Trophoblast cell (in vitro differentiated cells and primary cell): ENCODE results near the gene PPP1R11.

Experiments used
- DNase-seq, 2 donors: peaks; one replicate each; pipeline ENCODE4 v3.0.0-alpha.2; 2016
- H2AFZ ChIP-seq: 2 replicates; pipeline ENCODE4 v1.6.1; 2013; ENCODE audit warnings: low read length, moderate library complexity, mild to moderate bottlenecking; ENCODE audit not compliant: insufficient read depth, poor library complexity
- H2AK5ac ChIP-seq: 2 replicates; pipeline ENCODE4 v1.6.1; 2013; ENCODE audit warnings: mild to moderate bottlenecking, low read length
- H2BK120ac ChIP-seq: 2 replicates; pipeline ENCODE4 v1.6.1; 2013; ENCODE audit warnings: low read length, mild to moderate bottlenecking, moderate library complexity; ENCODE audit not compliant: insufficient read depth, poor library complexity
- H2BK12ac ChIP-seq: 2 replicates; pipeline ENCODE4 v1.6.1; 2013; ENCODE audit warnings: mild to moderate bottlenecking, low read length, moderate library complexity
- H2BK5ac ChIP-seq: 2 replicates; pipeline ENCODE4 v1.6.1; 2013; ENCODE audit warnings: low read length, low read depth, moderate library complexity, mild to moderate bottlenecking; ENCODE audit not compliant: poor library complexity
- H3K14ac ChIP-seq: 2 replicates; pipeline ENCODE4 v1.6.1; 2013; ENCODE audit warnings: mild to moderate bottlenecking, low read length
- H3K18ac ChIP-seq: 2 replicates; pipeline ENCODE4 v1.6.1; 2013; ENCODE audit warnings: mild to moderate bottlenecking, low read length
- H3K23ac ChIP-seq: 2 replicates; pipeline ENCODE4 v1.6.1; 2013; ENCODE audit warnings: low read length
- H3K27ac ChIP-seq: 2 replicates; pipeline ENCODE4 v1.5.1; 2013; ENCODE audit warnings: low read depth, mild to moderate bottlenecking, inconsistent platforms, low read length, moderate library complexity
- H3K27me3 ChIP-seq: 2 replicates; pipeline ENCODE4 v1.6.1; 2013; ENCODE audit warnings: inconsistent platforms, mild to moderate bottlenecking, low read length, moderate library complexity; ENCODE audit not compliant: insufficient read depth
- H3K36me3 ChIP-seq, 2 experiments: 1 replicate in 1 of 2; 2 replicates in 1 of 2; pipeline ENCODE4 v1.6.1; 2013; ENCODE audit warnings: low read length in 2 of 2, mild to moderate bottlenecking in 2 of 2, moderate library complexity in 1 of 2; ENCODE audit not compliant: insufficient read depth in 2 of 2, control insufficient read depth in 1 of 2
- H3K4ac ChIP-seq: 2 replicates; pipeline ENCODE4 v1.6.1; 2013; ENCODE audit warnings: low read depth, mild to moderate bottlenecking, low read length, moderate library complexity
- H3K4me1 ChIP-seq, 2 experiments: 1 replicate in 1 of 2; 2 replicates in 1 of 2; pipeline ENCODE4 v1.6.1; 2013; ENCODE audit warnings: low read length in 2 of 2, mild to moderate bottlenecking in 2 of 2, moderate library complexity in 1 of 2; ENCODE audit not compliant: insufficient read depth in 2 of 2, control insufficient read depth in 1 of 2
- H3K4me2 ChIP-seq: 2 replicates; pipeline ENCODE4 v1.6.1; 2013; ENCODE audit warnings: inconsistent platforms, mild to moderate bottlenecking, low read length, moderate library complexity
- H3K4me3 ChIP-seq: 2 replicates; pipeline ENCODE4 v1.5.1; 2013; ENCODE audit warnings: mild to moderate bottlenecking, low read depth, low read length, inconsistent platforms
- H3K79me1 ChIP-seq: one replicate; pipeline ENCODE4 v1.6.1; 2013; ENCODE audit warnings: low read length
- H3K79me2 ChIP-seq: 2 replicates; pipeline ENCODE4 v1.6.1; 2013; ENCODE audit warnings: low read length, mild to moderate bottlenecking; ENCODE audit not compliant: control insufficient read depth, insufficient read depth, poor library complexity
- H3K9ac ChIP-seq: 2 replicates; pipeline ENCODE4 v1.6.1; 2013; ENCODE audit warnings: mild to moderate bottlenecking, low read length
- H3K9me3 ChIP-seq: 2 replicates; pipeline ENCODE4 v1.6.1; 2013; ENCODE audit warnings: low read depth, mild to moderate bottlenecking, control low read depth, inconsistent platforms, low read length; ENCODE audit not compliant: insufficient read depth
- H4K12ac ChIP-seq: 2 replicates; pipeline ENCODE4 v1.6.1; 2013; ENCODE audit warnings: low read depth, mild to moderate bottlenecking, low read length, moderate library complexity
- H4K8ac ChIP-seq: 2 replicates; pipeline ENCODE4 v1.6.1; 2013; ENCODE audit warnings: low read depth, mild to moderate bottlenecking, low read length, moderate library complexity
- H4K91ac ChIP-seq: one replicate; pipeline ENCODE4 v1.6.1; 2013; ENCODE audit warnings: low read depth, mild to moderate bottlenecking, low read length, moderate library complexity
- WGBS: extraction: QIAGEN DNeasy Blood & Tissue Kit; methylation state at CpG from one replicate; pipeline ENCODE4 v1.1.7; 2013; ENCODE audit warnings: missing lambda C conversion rate; ENCODE audit not compliant: insufficient read length, insufficient coverage; ENCODE audit errors: extremely low coverage; 5-methylcytosine and 5-hydroxymethylcytosine counted together

PPP1R11 gene

DNA sequence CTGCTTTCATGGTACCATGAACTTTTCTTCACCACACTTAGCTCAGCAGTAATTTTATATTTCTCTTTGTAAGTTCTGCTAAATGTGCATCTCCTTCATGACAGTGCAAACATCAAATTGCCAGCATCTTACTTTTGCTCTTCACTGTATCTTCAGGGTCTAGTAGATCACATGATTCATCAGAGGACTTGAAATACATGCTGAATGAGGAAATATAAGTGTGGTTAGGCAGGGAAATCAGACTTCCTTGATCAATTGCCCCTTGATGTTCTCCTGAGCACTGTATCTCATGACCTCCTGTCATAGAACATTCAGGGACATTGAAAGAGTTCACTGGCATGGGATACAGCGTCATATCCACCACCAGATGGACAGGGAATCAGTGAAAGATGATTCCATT, 31.2 kb upstream of the PPP1R11 start:
- no peaks in the 10 kb centered on the region for H3K4me1 ChIP-seq
- no peak overlapping the region for H4K8ac ChIP-seq
- H3K14ac ChIP-seq, result no peak overlapping the region
- H3K4me2 ChIP-seq, result no peak overlapping the region
- no peak for DNase-seq
- no peak overlapping the region for H3K18ac ChIP-seq
- H4K12ac ChIP-seq, result no peak overlapping the region
- no CpG with 5 or more reads among the region's 1 CpG for WGBS
- no peak overlapping the region for H2BK120ac ChIP-seq
- H3K4me3 ChIP-seq, result no peak overlapping the region
- no peaks in the 10 kb centered on the region for H3K36me3 ChIP-seq
- no peaks in the 10 kb centered on the region for H3K27me3 ChIP-seq
- H3K9ac ChIP-seq, result no peak overlapping the region
- H3K9me3 ChIP-seq, result no peaks in the 10 kb centered on the region
- H2BK12ac ChIP-seq, result no peak overlapping the region
- H2BK5ac ChIP-seq, result no peak overlapping the region
- H3K79me2 ChIP-seq, result no peaks in the 10 kb centered on the region
- H4K91ac ChIP-seq, result no peak overlapping the region
- no peak overlapping the region for H3K4ac ChIP-seq
- no peak overlapping the region for H2AFZ ChIP-seq
- no peak overlapping the region for H3K27ac ChIP-seq
- no peak overlapping the region for H3K23ac ChIP-seq
- H2AK5ac ChIP-seq, result no peak overlapping the region
- H3K79me1 ChIP-seq, result no peaks in the 10 kb centered on the region

DNA sequence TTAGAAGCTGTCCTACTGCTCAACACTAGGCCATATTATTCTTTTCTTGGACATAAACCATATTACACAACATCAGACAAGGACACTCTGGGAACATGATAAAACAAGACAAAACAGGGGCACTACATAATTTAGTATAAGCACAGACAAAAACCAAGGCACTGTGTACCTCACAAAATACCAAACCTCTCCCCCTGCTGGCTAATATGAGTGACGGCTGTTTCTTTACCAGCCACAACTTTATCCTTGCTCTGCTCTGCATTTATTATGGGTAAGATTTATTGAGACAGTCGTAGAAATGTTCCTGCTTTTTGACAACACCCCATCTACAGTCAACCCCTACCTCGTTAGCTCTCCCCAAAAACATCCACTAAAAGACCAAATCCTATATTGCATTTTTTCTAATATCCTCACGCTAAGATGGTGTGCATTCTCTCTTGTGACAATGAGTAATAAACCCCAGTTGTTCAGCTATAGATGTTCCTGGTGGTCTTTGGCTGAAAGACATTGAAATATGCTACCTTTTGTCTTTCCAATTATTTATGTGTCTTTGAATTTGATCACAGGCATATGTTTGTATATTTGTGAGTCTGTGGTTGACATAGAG, 29.7 kb upstream of the PPP1R11 start:
- Histone ChIP-seq H3K4me3 (no peak overlapping the region), H4K8ac (no peak overlapping the region), H2BK12ac (no peak overlapping the region), H2AFZ (no peak overlapping the region), H3K18ac (no peak overlapping the region), H3K9me3 (no peaks in the 10 kb centered on the region), H3K4me1 (peaks cover 0 to 3% of the 10 kb centered on the region in 2 experiments), H2BK120ac (no peak overlapping the region), H2BK5ac (no peak overlapping the region), H3K79me1 (no peaks in the 10 kb centered on the region), H3K36me3 (no peaks in the 10 kb centered on the region), H4K12ac (no peak overlapping the region), H3K9ac (no peak overlapping the region), H3K23ac (no peak overlapping the region), H2AK5ac (no peak overlapping the region), H3K4me2 (no peak overlapping the region), H3K27me3 (no peaks in the 10 kb centered on the region), H3K79me2 (no peaks in the 10 kb centered on the region), H3K14ac (no peak overlapping the region), H4K91ac (no peak overlapping the region), H3K4ac (no peak overlapping the region), H3K27ac (no peak overlapping the region)
- DNase-seq, result peak in 1 of 2 donors; percentile 28
- no CpG with 5 or more reads among the region's 4 CpGs for WGBS

DNA sequence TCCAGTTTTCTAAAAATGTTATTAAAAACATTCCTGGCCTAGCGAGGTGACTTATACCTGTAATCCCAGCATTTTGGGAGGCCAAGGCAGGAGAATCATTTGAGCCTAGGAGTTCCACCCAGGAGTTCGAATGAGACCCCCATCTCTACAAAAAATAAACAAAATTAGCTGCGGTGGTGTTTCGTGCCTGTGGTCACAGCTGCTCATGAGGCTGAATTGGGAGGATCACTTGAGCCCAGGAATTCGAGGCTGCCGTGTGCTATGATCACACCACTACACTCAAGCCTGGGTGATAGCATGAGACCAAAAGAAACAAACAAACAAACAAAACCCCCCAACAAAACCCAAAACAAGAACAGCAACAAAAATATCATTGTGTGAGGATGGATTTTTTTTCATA, 25.8 kb upstream of the PPP1R11 start:
- Histone ChIP-seq H3K9me3 (no peaks in the 10 kb centered on the region), H3K18ac (no peak overlapping the region), H2AFZ (no peak overlapping the region), H3K79me2 (no peaks in the 10 kb centered on the region), H3K4me3 (no peak overlapping the region), H2BK12ac (no peak overlapping the region), H3K4me2 (no peak overlapping the region), H3K4me1 (peaks cover 0 to 3% of the 10 kb centered on the region in 2 experiments), H4K12ac (no peak overlapping the region), H3K4ac (no peak overlapping the region), H4K8ac (no peak overlapping the region), H3K27me3 (no peaks in the 10 kb centered on the region), H4K91ac (no peak overlapping the region), H3K9ac (no peak overlapping the region), H2AK5ac (no peak overlapping the region), H2BK5ac (no peak overlapping the region), H3K79me1 (no peaks in the 10 kb centered on the region), H2BK120ac (no peak overlapping the region), H3K23ac (no peak overlapping the region), H3K36me3 (no peaks in the 10 kb centered on the region), H3K27ac (no peak overlapping the region), H3K14ac (no peak overlapping the region)
- no CpG with 5 or more reads among the region's 6 CpGs for WGBS
- no peak for DNase-seq

DNA sequence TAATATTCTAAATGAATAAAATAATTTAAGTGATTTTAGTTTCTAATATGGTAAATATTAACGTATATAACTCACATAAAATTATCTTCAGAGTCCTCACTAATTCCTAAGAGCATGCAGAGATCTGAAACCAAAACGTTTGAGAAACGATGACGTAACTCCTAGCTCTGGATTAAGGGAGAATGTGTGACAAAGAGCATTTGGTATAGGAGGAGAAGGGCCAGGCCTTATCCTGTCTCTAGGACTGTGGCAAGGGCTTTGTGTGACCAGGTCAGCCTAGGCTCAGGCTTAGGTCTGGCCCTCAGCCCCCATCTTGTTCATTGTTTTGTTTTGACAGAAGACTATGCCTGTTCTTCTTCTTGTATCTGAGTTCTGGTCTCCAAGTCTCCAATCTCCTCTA, 25.2 kb upstream of the PPP1R11 start:
- no peak overlapping the region for H3K4me2 ChIP-seq
- H3K4me1 ChIP-seq, result peaks cover 0 to 3% of the 10 kb centered on the region in 2 experiments
- no peak for DNase-seq
- no peak overlapping the region for H3K4ac ChIP-seq
- no peak overlapping the region for H3K14ac ChIP-seq
- no peak overlapping the region for H2AFZ ChIP-seq
- no peaks in the 10 kb centered on the region for H3K9me3 ChIP-seq
- H3K9ac ChIP-seq, result no peak overlapping the region
- H3K79me2 ChIP-seq, result no peaks in the 10 kb centered on the region
- H3K4me3 ChIP-seq, result no peak overlapping the region
- WGBS, result no CpG with 5 or more reads among the region's 4 CpGs
- H3K18ac ChIP-seq, result no peak overlapping the region
- H3K23ac ChIP-seq, result no peak overlapping the region
- no peak overlapping the region for H2BK120ac ChIP-seq
- no peaks in the 10 kb centered on the region for H3K36me3 ChIP-seq
- H3K79me1 ChIP-seq, result no peaks in the 10 kb centered on the region
- H4K8ac ChIP-seq, result no peak overlapping the region
- H2AK5ac ChIP-seq, result no peak overlapping the region
- no peak overlapping the region for H2BK5ac ChIP-seq
- no peak overlapping the region for H3K27ac ChIP-seq
- H2BK12ac ChIP-seq, result no peak overlapping the region
- H4K12ac ChIP-seq, result no peak overlapping the region
- no peak overlapping the region for H4K91ac ChIP-seq
- H3K27me3 ChIP-seq, result no peaks in the 10 kb centered on the region
